GM19455 (cell line): ENCODE data around the gene SFTA2.
"Not testable (repeated sequence)": the region's sequence is repeated elsewhere in the genome, so short reads cannot be mapped to it uniquely, and the experiment has no call there.

ENCODE experiments used
- ATAC-seq: cut with Tn5 transposase; IDR thresholded peaks from one replicate; pipeline ENCODE4 v1.9.1; 2021; ENCODE audit not compliant: unreplicated experiment

SFTA2 gene

DNA sequence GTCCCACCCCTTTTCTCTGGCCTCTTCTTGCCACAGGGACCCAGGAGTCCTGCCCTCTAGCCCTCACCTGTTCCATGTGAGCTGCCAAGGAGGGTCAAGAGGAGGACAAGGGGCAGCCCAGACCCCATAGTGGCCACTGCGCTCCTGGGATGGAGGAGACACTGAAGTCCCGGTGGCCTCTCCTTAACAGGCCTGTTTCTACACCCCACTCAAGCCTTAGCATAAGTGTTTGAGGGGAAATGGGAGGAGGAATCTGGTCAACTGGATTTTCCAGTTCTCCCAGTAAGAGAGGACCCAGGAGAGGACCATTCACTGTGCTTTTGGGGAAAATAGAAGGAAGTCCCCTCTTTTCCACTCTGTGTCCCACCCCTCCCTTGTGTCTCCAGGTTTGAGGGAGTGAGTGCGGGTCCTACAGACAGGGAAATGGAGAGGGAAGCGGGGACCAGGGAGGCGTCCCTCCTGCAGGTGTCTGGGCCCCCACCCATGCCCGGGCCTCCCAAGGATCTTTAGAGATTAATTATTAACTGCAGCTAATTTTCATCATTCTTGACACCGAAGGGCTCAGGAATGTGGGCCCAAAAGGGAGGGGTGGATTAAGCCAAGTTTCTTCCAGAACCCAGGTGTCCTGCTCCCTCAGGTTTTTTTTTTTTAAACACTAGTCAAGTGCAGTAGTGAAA lies at the start of gene SFTA2:
Gene SFTA2, minus strand, starts transcription at position 202 of the 677 bp plus-strand sequence. Its CDS starts 74 bp downstream, at position 128.
- ATAC-seq = no peak

DNA sequence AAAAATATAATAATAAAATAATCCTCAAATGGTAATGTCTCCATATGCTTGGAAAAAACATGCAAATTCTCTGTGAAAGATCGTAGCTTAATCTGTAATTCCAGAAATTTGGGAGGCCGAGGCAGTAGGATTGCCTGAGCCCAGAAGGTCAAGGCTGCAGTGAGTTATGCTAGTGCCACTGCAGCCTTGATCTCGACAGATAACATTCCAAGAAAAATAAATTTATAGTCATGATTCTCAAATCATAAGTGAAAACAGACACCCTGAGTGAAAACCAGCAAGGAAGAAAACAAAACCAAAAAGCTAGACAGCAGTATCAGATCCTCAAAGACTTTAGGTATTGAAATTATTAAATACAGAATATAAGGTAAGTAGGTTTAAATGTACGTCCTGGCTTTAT lies 47.7 kb upstream of the SFTA2 start:
- ATAC-seq = no peak

DNA sequence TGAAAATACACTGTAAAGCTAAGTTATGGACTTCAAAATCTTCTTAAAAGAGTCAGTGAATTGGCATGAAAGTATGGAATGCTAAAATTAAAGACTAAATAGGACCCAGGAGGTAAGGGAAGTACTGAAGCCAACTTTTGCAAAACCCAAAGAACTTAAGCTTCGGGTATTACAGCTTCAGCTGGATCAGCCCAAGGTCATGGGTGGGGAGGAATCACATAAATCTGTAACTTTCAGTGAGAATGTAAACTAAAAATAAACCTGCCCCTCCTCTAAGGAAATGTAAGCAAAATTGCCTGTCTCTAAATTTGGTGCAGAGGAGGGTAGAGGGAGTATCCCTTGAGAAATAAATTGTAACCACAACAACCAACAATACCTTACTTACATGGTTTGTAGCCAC lies 47.2 kb upstream of the SFTA2 start:
- ATAC-seq = no peak

DNA sequence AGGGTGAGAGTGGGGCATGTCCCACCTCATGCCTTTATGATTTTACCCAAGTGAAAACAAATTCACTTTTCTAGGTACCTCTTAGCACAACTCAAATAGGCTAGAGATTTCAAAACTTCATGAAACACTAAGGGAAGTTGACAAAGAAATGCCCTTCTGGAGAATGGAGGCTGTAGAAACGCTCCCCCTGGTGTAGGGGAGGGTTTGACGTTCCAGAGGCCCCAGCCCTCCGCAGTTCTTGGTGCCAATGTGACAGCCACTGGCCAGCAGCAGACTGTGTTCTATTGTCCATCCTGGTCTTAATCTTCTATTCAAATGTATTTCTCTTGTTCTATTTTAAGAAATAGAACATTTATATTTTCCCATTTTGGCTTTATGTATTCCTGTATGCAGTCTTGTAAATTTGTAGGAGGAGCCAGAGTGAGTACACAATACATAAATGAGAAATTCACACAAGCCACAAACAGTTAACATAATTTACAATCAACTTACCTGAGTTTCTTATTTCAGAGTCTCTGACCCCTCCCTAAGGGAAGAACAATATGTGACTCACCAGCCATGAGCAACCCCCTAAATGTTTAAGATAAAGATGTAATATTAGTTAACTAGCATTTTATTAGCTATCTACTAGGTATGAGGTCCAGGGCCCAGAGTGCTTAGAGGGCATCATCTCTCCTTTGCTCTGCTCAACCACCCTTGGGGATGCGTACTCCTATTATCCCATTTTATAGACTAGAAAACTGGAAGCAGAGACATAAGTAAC lies 42.7 kb upstream of the SFTA2 start:
- no peak for ATAC-seq

DNA sequence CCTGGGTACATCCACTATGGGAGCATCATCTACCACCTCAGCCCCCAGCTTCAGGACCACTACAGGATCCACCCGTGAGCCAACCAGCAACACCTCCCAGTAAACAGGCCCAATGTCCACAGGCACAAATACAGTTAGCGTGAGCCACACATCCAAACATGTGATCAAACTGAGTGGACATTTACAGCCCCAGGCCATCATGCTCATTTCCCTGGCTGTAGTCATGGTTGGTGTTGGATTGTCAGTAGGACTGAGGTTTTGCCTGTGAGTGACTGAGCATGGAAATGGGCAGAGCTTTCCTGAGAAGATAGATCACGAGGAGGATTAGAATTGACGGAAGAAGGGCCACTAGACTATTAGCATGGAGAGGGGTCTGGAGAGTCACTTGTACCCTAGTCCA lies 40.8 kb upstream of the SFTA2 start:
- ATAC-seq = no peak

DNA sequence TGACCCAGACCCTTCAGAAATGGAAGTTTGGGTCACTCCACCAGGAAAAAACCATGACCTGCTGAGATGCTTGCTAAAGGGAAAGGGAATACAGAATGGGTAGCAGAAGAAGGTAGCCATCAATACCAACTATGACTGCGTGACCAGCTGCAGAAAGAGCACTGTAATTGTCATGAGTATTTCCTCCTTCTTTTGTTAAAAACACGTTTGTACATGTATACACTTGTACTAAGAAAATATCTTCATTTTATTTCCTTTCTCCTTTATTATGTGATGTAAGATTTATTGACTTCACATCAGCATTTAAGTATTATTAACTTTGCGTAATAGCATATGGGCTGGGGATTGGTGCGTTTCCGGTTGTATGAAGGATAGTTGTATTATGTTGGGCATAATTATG lies 39.0 kb upstream of the SFTA2 start:
- no peak for ATAC-seq

DNA sequence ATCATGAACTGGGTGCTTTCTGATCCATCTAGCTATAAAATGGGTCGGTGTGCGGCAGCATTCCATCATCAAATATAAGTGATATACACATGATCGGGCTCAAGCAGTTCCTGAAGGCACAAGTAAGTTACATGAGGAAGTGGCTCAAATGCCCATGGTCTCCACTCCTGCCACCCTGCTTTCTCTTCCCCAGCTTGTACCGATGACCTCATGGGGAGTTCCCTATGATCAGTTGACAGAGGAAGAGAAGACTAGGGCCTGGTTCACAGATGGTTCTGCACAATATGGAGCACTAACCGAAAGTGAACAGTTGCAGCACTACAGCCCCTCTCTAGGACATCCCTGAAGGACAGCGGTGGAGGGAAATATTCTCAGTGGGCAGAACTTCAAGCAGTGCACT lies 37.2 kb upstream of the SFTA2 start:
- ATAC-seq = not testable (repeated sequence)

DNA sequence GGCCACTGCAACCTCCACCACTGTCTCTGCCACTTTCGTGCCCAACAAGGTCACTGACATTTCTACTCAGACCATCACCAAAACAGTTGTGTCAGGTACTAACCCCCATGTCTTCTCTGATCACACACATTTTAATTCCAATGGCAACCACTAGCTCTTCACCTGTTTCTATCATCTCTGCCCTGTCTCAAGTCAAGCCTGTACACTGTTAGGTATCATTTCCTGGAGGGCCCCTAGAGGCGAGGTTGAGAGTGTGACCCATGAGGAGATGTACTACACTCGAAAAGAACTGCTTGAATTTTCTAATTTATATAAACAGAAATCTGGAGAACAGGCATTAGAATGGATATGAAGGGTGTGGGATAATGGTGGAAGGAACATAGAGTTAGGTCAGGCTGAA lies 34.2 kb upstream of the SFTA2 start:
- no peak for ATAC-seq

DNA sequence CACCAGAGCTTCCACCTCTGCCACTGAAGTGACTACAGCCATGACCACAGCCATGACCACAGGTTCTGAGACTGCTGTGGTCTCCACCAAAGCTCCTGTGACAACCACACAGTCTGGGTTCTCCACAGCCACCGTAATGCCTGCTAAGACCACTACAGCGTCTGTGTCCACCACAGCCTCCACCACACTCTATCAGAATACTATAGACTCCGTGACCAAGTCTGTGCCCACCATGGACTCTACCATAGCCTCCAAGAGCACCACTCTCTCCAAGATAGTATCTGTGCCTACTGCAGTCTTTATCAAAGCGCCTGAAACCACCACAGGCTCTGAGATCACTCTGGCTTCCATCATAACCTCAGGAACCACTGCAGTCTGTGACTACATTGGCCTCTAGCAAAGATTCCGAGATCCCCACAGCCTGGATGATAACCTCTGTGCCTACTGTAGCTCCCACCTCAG lies 33.2 kb upstream of the SFTA2 start:
- no peak for ATAC-seq

DNA sequence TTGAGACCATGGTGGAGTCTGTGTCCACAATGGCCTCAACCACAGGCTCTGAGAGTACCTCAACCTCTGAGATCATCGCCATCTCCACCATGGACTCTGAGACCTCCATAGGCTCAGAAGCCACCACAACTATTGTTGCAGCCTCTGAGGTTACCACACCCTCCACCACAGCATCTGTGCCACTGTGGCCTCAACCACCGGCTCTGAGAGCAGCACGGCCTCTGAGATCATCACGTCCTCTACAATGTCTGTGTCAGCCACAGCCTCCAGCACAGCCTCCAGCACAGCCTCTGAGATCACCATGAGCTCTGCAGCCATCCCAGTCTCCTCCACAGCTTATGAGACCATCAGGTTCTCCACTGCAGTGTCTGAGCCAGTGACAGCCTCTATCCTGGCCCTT lies 32.1 kb upstream of the SFTA2 start:
- no peak for ATAC-seq

DNA sequence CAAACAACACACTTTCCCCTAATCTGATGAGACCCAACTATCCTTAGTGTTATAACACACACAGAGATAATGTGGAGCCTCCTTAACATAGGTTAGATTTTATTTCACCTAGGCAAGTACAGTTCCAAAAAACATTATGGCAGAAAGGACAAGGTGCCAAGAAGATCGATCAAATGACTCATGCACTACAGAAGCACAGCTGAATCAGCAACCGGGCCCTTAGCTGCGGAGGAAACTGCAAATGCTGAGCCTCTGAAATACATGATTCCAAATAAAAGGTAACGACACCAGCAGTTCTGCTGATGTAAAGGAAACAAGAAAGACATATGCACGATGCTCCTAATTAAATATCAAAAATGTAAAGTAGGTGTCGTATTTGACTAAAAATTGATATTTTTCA lies 31.7 kb upstream of the SFTA2 start:
- no peak for ATAC-seq

DNA sequence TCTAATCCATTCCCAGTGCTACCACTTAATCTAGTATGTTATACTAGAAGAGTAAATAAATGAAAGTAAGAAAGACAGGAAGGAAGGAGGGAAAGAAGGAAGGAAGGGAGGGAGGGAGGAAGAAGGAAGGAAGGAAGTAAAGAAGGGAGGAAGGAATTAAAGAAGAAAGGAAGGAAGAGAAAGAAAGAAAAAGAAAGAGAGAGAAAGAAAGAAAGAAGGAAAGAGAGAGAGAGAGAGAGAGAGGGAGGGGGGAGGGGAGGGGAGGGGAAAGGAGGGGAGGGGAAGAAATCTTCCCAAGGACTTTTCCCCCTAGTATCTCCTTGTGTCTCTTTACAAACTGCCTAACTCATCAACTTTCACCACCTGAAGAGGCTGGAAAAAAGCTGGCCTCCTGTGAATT lies 30.7 kb upstream of the SFTA2 start:
- ATAC-seq = no peak

DNA sequence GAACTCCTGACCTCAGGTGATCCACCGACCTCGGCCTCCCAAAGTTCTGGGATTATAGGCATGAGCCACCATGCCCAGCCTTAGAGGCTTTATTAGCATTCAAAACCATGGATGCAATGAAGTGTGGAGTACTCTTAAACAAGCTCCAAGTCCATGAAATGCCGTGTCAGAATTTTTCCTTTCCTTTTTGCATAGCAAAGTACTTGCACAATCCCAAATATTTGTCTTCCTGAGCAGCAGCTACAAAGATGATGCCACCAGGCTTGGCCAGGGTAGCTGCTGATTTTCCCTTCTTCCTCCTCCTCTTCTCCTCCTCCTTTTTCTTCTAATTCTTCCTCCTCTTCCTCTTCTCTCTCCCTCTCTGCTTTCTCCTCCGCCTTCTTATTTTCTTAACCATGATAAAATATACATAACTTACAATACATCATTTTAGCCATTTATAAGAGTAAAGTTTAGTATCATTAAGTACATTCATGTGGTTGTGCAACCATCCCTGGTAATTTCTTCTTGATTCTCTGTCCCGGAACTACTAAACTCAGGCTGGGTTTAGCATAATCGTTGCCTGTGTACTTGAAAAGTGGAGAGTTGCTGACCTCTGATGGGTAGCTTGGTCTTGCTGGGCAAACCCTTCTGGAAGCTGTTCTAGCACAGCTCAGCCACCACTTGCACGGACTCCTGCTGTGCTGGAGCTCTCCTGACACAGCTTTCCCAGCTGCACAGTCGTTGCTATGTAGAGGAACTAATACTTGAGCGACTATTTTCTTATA lies 29.1 kb upstream of the SFTA2 start:
- ATAC-seq = no peak

DNA sequence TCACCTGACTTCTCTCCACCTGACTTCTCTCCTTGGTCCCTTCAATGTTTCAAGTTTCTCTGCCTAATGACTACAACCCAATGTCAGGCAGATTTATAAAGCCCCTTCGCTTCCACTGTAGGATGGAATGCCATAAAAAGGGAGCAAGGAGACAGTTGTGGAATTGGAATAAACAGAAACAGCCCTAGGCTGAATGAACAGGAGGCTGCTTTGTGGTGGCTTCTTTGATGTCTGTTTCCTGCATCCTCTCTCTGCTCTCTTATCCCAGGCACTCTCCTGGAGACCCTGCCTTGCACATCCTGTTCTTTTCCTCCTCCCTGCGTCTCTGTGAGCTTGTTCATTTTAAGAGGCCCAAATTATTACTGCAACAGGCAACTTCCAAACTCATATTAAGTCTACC lies 25.7 kb upstream of the SFTA2 start:
- no peak for ATAC-seq

DNA sequence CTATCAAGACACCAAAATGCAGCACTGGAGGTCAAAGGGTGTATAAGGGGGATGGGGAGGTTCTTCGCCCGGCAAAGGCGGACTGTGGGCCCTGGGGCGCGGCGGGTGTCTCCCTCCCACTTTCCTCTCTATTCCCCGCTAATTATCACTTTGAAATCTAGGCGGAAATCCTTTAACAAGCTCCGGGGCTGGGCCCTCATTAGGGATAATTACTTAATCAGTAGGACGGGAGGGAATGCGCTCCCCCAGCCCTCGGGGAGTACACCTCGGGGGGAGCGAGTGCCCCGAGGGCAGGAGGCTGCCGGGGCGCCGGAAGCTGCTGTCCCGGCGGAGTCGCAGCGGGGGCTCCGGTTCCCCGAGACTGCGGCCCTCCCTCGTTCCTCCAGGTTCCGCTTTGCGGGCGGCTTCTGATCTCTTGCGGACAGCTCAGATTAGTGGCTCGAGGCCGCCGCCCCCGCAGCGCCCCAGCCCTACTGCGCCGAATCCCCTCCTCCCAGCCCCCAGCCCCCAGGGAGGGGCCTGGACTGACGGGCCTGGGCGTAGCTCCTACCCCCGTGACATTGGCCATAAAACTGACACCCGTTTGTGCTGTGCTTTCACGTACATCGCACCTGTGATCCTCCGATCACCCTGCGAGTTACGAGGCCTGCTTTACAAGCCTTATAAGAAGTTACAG lies 23.5 kb upstream of the SFTA2 start:
- no peak for ATAC-seq

DNA sequence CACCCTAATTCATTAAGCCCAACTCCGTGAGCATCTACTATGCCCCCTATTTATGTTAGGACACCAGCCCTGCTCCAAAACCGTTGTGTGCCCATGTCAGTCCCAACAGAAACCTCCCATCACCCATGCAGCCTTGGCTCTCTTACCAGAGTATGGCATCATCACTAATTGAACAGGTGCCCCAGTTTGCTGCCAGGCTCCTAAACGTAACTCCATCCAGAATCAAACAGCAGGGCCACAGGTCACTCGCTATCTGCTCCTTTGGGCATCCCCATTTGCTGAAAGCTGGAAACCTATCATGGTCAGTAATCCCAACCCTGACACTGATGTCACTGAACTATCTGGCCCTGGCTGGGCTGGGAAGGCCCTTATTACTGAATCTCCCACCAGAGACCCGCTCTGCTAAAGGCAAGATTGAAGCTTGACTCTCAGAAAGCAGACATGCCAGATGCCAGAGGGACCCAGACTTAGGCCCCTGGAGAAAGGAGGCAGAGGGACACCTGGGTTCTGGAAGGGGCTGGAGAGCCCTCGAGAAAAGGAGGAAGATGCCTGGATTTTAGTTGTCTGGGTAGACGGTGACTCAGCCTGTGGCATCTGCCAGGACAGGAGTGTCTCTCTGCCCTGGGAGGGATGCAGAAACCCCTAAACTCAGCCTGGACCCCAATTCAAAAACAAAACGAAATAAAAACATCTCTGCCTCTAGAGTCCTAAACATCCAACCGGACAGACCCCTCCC lies 22.8 kb upstream of the SFTA2 start:
- no peak for ATAC-seq

DNA sequence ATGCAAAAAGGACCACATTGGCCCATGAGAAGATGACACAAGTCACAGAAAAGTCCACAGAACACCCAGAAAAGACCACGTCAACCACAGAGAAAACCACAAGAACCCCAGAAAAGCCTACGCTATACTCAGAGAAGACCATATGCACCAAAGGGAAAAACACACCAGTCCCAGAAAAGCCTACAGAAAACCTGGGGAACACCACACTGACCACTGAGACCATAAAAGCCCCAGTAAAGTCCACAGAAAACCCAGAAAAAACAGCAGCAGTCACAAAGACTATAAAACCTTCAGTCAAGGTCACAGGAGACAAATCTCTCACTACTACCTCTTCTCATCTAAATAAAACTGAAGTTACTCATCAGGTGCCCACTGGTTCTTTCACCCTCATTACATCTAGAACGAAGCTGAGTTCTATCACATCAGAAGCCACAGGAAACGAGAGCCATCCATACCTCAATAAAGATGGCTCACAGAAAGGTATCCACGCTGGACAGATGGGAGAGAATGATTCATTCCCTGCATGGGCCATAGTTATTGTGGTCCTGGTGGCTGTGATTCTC lies 20.0 kb upstream of the SFTA2 start:
- ATAC-seq = no peak

DNA sequence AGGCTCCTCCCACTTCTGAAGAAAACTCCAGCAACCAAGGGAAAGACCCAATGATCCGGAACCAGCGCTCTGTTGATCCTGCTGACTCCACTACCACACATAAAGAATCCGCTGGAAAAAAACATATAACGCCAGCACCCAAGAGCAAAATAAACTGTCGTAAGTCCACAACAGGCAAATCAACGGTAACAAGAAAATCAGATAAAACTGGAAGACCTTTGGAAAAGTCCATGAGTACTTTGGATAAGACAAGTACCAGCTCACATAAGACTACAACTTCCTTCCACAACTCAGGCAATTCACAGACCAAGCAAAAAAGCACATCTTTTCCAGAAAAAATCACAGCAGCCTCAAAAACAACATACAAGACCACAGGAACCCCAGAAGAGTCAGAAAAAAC lies 16.8 kb upstream of the SFTA2 start:
- no peak for ATAC-seq

DNA sequence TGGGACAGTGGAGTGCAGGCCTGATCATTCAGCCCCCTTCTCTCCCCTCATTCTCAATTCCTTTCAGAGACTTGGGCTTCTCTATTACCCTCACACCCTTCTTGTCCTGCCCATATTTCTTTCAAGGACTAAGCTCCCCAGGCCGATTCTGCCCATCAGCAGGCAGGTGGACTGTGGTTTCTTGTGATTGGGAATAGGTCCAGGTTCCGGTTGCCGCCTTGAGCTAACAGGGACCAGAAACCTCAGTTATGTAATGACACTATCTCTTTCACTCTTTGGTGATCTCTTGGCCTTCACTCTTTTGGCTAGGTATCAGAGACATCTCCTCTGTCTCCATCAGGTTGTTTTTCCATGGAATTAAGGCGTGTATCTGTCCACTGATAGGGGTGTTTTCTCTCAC lies 15.3 kb upstream of the SFTA2 start:
- ATAC-seq = no peak

DNA sequence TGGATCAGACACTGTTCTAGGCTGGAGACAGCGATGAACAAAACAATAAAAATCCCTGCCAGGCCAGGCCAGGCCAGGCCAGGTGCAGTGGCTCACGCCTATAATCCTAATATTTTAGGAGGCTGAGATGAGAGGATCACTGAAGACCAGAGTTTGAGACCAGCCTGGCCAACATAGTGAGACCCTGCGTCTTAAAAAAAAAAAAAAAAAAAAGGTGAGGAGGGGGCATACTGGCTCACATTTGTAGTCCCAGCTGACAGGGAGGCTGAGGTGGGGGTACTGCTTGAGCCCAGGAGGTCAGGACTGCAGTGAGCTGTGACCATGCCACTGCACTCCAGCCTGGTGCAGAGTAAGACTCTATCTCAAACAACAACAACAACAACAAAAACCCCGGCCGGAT lies 13.3 kb upstream of the SFTA2 start:
- ATAC-seq = no peak
